Choroid plexus epithelial cell (primary cell): ENCODE data around the gene FCHSD2.
A peak's percentile ranks its signal among the peaks of the same experiment; 100 is the strongest.
"Not testable (repeated sequence)": the region's sequence is repeated elsewhere in the genome, so short reads cannot be mapped to it uniquely, and the experiment has no call there.

Experiments
- DNase-seq: peaks from one replicate; pipeline ENCODE4 v3.0.0-alpha.2; 2010; ENCODE audit warnings: low read depth
- H3K4me3 ChIP-seq: 2 replicates; pipeline ENCODE4 v1.5.1; 2011; ENCODE audit warnings: low read depth, mild to moderate bottlenecking, control low read depth, low read length, moderate library complexity
- TF ChIP-seq, protein P1 (sequence below): conservative IDR thresholded peaks from 2 replicates; pipeline ENCODE4 v1.5.1; 2011; ENCODE audit warnings: low read depth, mild to moderate bottlenecking, control low read depth, inconsistent platforms, low read length, moderate library complexity

The FCHSD2 gene

DNA sequence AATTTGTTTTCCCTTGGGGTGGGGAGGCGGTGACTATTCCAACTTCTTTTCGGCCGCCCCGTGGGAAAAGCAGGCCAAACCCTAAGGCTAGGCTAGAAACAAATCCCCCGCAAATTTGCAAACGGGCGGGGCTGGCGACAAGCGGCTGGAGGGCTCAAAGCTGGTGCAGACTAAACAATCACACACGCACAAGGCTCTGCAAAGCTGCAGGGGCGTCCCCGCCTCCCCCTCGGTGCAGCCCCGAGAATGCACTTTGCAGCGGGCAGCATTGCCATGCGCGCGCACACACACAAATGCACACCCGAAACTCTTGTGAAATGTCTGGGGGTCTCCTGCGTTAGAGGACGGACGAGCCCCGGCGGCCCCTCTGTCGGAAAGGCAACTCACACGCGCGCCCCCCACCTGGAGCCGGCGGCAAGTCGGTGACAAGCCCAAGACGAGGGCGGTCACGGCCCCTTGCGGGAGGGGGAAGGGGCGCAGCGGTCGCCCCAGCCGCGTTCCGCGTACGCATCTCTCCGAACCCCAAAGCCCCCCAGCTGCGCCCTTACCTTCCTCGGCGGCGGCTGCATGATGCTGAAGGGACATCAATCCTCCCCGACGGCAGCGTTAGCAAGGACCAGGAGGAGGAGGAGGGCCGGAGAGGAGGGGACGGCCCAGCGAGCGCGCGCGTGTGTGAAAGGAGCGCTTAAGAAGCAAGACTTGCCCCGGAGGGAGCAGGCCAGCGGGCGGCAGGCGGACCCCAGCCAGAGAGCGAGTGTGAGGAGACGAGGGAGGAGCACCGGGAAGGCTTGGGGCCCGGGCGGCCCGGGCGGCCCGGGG, 600 bp downstream of the FCHSD2 start:
- peak; percentile 78 for DNase-seq
- H3K4me3 ChIP-seq, result peak overlapping the region; percentile 92
- TF ChIP-seq, protein P1, sequence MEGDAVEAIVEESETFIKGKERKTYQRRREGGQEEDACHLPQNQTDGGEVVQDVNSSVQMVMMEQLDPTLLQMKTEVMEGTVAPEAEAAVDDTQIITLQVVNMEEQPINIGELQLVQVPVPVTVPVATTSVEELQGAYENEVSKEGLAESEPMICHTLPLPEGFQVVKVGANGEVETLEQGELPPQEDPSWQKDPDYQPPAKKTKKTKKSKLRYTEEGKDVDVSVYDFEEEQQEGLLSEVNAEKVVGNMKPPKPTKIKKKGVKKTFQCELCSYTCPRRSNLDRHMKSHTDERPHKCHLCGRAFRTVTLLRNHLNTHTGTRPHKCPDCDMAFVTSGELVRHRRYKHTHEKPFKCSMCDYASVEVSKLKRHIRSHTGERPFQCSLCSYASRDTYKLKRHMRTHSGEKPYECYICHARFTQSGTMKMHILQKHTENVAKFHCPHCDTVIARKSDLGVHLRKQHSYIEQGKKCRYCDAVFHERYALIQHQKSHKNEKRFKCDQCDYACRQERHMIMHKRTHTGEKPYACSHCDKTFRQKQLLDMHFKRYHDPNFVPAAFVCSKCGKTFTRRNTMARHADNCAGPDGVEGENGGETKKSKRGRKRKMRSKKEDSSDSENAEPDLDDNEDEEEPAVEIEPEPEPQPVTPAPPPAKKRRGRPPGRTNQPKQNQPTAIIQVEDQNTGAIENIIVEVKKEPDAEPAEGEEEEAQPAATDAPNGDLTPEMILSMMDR, result no peak

- TF ChIP-seq, protein P1, result no peak
- DNase-seq, result no peak
- peak overlapping the region; percentile 92 for H3K4me3 ChIP-seq
Measured at GRCh38 chr11:73141031-73141308, 1.1 kb downstream of the FCHSD2 start.

DNA sequence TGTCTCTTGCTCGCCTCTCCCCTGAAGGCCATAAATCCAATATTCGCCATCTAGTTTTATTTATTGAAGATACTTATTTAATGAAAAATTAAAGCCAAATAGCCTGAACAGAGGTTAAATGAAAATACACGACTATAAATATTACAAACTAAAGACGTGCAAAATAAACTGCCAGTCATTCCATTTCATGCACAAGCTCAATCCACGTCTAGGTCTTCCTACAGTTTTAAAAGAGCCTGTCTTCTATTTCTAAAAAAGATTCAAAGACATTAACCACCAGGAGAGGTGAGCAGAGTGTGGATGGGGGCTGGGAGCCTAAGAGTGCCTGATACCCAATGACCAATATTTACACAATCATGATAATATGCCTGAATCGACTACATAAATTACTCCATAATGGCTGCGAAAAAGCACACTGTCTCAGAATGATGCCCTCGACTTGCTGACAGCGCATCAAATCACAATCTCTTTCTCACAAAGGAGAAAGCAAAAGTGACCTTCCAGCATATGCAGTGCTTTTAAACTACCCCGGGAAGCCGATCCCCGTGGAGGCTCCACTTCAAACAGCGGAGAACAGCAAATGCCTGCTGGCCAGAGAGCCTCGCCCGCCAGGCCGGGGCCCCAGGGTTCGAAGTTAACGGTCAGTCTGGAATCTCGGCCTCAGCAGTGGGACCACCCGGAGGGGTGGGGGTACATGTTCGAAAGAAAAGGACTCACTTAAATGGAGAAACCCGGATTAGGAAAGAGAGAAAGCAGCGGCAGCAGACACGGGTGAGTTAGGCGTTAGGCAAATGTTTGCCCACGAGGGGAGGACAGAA, 1.7 kb downstream of the FCHSD2 start:
- TF ChIP-seq, protein P1, result no peak
- peak; percentile 60 for DNase-seq
- peak overlapping the region; percentile 92 for H3K4me3 ChIP-seq

GRCh38 chr11:73139476-73140198, 2.5 kb downstream of the FCHSD2 start:
- TF ChIP-seq, protein P1, result no peak
- DNase-seq, result peak; percentile 70
- peak overlapping the region; percentile 92 for H3K4me3 ChIP-seq

GRCh38 chr11:73137944-73138274, 4.2 kb downstream of the FCHSD2 start:
- H3K4me3 ChIP-seq, result no peak overlapping the region
- DNase-seq, result no peak
- TF ChIP-seq, protein P1, result no peak

- no peak for DNase-seq
- no peak overlapping the region for H3K4me3 ChIP-seq
- TF ChIP-seq, protein P1, result no peak
Measured at GRCh38 chr11:73137262-73137943, 4.7 kb downstream of the FCHSD2 start.

GRCh38 chr11:73136722-73137121, 5.4 kb downstream of the FCHSD2 start:
- not testable (repeated sequence) for H3K4me3 ChIP-seq, DNase-seq
